ENCODE data around the gene AHCTF1. TPM values are rescaled to one million over a fixed set of nuclear protein-coding genes. Genes with fewer than 3 reads are reported as not detected.

The AHCTF1 gene
- total RNA-seq, 6 experiments from 2014 or later = 10.3 to 23.4 (median 14.9) TPM

GRCh38 chr1:246837418-246838117, 94.2 kb downstream of the AHCTF1 start:
- WGBS (ENCODE audit: insufficient coverage, low coverage, low lambda C conversion rate, missing lambda C conversion rate) = 84% methylated on average over 5 of the region's 9 CpGs
- ATAC-seq (peak in 1 of 4 donors; percentile 21), DNase-seq (no peak)
- H3K9me3 ChIP-seq = no peaks in the 10 kb centered on the region
- intact Hi-C loops (cut with DNase I) = no loop called here
- H3K4me3 ChIP-seq = no peak overlapping the region
- TF ChIP-seq CTCF (IDR thresholded peaks at IDR 0.05) (no peak), POLR2A (IDR thresholded peaks at IDR 0.05) (no peak)
- H3K4me1 ChIP-seq = no peaks in the 10 kb centered on the region
- H3K36me3 ChIP-seq = peaks cover 0 to 13% (median 1%) of the 10 kb centered on the region in 4 donors
- no peak overlapping the region for H3K27ac ChIP-seq
- no peaks in the 10 kb centered on the region for H3K27me3 ChIP-seq

- TF ChIP-seq CTCF (IDR thresholded peaks at IDR 0.05) (no peak), POLR2A (IDR thresholded peaks at IDR 0.05) (no peak)
- peaks cover 0 to 9% (median 0%) of the 10 kb centered on the region in 4 donors for H3K36me3 ChIP-seq
- intact Hi-C loops (cut with DNase I) = no loop called here
- H3K4me3 ChIP-seq = no peak overlapping the region
- 60% methylated on average over 6 of the region's 6 CpGs for WGBS (ENCODE audit: insufficient coverage, low coverage, low lambda C conversion rate, missing lambda C conversion rate)
- ATAC-seq (no peak), DNase-seq (no peak)
- no peak overlapping the region for H3K27ac ChIP-seq
- no peaks in the 10 kb centered on the region for H3K9me3 ChIP-seq
- no peaks in the 10 kb centered on the region for H3K27me3 ChIP-seq
- H3K4me1 ChIP-seq = no peaks in the 10 kb centered on the region
Measured at GRCh38 chr1:246836209-246836966, 95.4 kb downstream of the AHCTF1 start.

GRCh38 chr1:246831543-246831942, 100.2 kb downstream of the AHCTF1 start:
- H3K4me1 ChIP-seq = no peaks in the 10 kb centered on the region
- H3K9me3 ChIP-seq = no peaks in the 10 kb centered on the region
- DNase-seq (no peak), ATAC-seq (no peak)
- TF ChIP-seq POLR2A (IDR thresholded peaks at IDR 0.05) (no peak), CTCF (IDR thresholded peaks at IDR 0.05) (no peak)
- H3K27me3 ChIP-seq = no peaks in the 10 kb centered on the region
- no peaks in the 10 kb centered on the region for H3K36me3 ChIP-seq
- intact Hi-C loops (cut with DNase I) = no loop called here
- 48% methylated on average over 3 of the region's 4 CpGs for WGBS (ENCODE audit: insufficient coverage, low coverage, low lambda C conversion rate, missing lambda C conversion rate)
- no peak overlapping the region for H3K4me3 ChIP-seq
- H3K27ac ChIP-seq = no peak overlapping the region

DNA sequence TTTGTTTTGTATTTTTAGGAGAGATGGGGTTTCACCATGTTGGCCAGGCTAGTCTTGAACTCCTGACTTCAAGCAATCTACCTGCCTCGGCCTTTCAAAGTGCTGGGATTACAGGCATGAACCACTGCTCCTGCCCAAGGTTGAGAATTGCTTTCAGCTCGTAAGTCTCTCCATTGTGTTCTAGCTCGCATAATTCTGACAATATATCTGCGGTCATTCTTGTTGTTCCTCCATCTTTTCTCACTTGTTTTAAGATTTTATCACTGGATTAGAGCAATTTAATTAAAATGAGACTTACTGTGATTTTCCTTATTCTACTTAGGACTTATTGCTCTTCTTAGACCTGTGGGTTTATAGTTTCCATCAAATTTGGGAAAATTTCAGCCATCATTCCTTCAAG, 102.9 kb downstream of the AHCTF1 start:
- H3K4me1 ChIP-seq = no peaks in the 10 kb centered on the region
- 88% methylated on average over 4 of the region's 4 CpGs for WGBS (ENCODE audit: insufficient coverage, low coverage, low lambda C conversion rate, missing lambda C conversion rate)
- H3K4me3 ChIP-seq = no peak overlapping the region
- no peak for TF ChIP-seq CTCF (IDR thresholded peaks at IDR 0.05)
- TF ChIP-seq POLR2A (IDR thresholded peaks at IDR 0.05) = no peak
- DNase-seq (no peak), ATAC-seq (no peak)
- H3K27me3 ChIP-seq = no peaks in the 10 kb centered on the region
- no peak overlapping the region for H3K27ac ChIP-seq
- H3K9me3 ChIP-seq = no peaks in the 10 kb centered on the region
- intact Hi-C loops (cut with DNase I) = no loop called here
- H3K36me3 ChIP-seq = no peaks in the 10 kb centered on the region

All from right lobe of liver (tissue), 6 donors.